Measurements from ENCODE around the gene CYREN. TPM values are rescaled to one million over a fixed set of nuclear protein-coding genes. Genes with fewer than 3 reads are reported as not detected.
"Not testable (repeated sequence)": the region's sequence is repeated elsewhere in the genome, so short reads cannot be mapped to it uniquely, and the experiment has no call there.

CYREN gene, protein sequence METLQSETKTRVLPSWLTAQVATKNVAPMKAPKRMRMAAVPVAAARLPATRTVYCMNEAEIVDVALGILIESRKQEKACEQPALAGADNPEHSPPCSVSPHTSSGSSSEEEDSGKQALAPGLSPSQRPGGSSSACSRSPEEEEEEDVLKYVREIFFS
- total RNA-seq, result 10 to 100 TPM; 36.7 to 39.0 TPM

DNA sequence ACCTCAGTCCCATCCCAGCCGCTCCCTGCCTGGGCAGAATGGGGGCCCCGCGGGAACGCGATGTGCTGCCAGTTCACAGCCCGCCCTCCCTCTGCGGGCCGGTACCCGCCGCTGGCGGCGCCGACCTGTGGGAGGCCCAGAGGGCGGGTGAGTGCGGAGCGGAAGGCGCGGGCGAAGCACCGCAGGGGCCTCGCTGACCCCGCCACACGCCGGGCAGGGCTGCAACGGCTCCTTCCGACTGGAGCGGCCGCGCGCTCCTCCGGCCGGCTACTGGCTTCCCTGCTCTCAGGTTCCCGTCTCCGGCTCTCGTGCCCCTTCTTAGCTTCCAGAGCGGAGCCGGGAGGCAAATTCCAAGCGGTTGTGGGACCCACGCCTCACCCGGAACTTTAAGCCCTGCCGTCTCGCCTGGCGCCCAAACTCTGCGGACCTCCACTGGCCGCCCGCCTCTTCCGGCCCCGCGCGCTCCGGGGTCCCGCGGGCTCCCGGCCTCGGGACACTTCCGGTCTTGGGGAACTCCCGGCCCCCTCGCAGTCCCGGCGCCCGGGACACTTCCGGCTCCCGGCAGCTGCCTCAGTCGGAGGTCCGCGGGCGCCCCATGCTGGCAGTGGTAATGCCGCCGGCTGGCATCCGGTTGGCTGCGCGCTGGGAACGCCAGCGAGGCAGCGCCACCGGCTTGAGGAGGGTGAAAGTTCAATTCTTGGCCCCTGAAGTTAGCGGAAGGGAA lies at the start of gene CYREN:
Gene CYREN (minus strand): TSS at position 434 of the 724 bp plus-strand sequence. CDS start 1,785 bp downstream, outside the sequence.
- Mint-ChIP-seq H3K4me3 (peak within 1 kb of the TSS; percentile 89), H3K9me3 (no peaks in the 10 kb centered on the region), H3K4me1 (ENCODE audit: low read depth) (peaks cover 43% of the 10 kb centered on the region), H3K27me3 (ENCODE audit: low read depth) (no peaks in the 10 kb centered on the region), H3K27ac (peak within 1 kb of the TSS; percentile 95), H3K36me3 (ENCODE audit: low read depth) (peaks cover 42% of the 10 kb centered on the region)
- CTCF ChIA-PET, result interaction anchor here (0.6 to 4.9 kb wide), 13 partner anchors 8 to 537 kb away, joined by 3 to 61 read pairs (median 4); partner anchors contain the start of genes AGBL3, TMEM140 and WDR91
- peak; percentile 97 for DNase-seq
- intact Hi-C loops (cut with micrococcal nuclease), result loop anchor here (1.0 to 5.0 kb wide), 12 partner anchors 41 to 738 kb away; partner anchors contain the start of genes AGBL3, BPGM and WDR91

DNA sequence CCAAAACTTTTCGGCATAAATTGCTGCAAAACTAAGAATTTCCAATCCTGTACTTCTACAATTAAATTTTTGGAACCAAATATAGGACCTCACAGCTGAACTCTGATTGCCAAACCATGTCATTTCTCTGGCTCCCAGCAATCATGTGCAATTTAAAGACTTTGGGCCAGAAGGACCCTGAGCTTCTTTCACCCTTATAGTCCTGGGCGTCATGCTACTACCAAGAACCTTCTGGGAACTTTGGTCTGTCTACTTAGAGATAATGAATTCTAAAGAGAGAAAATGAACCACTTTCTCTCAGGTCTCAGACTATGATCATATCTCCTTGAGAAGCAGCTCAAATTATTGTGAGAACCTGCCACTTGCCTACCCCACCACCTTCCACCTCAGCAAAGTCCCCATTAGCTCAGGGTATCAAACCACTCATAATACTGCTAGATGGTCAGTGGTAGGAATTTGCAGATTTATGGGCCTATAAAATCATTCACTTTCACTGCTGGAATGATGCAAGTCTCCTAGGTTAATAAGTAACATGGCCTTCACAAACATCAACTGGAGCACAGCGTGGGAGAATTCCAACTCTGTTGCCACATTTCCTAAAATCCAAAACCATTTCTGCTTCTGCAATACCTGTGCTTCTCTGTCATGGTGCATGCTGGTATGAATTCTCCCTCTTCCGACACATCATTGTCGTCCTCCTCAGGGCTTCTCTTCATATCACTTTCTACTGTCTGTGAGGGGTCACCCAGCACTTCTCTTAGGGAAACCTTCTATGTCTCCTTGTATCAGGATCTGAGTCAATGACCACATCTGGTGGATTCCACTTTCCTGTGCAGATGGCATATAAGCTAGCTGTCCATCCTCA lies 47.4 kb upstream of the CYREN start:
- intact Hi-C loops (cut with micrococcal nuclease), result no loop called here

DNA sequence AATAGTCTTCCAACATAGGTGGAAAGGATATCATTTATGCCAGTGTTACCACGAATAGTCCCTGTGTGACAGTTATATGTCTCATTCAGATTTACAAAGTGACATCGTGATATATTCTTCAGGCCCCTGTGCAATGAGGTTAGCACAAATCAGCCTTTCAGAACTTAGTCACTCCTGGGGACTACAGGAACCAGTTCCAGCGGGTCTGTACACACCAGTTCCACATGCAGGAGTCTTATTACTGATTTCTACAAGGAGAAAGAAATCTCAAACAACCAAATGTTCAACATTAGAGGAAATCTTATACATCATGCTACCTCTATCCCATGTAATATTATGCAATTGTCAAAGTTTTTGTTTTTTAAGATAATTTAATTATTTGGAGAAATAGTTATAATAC lies 45.2 kb upstream of the CYREN start:
- Mint-ChIP-seq H3K9me3 (no peaks in the 10 kb centered on the region), H3K27me3 (ENCODE audit: low read depth) (no peaks in the 10 kb centered on the region)
- DNase-seq, result no peak

More for the DNA sequence above, 47.4 kb upstream of the CYREN start:
- H3K27ac Mint-ChIP-seq, result no peak overlapping the region
- H3K36me3 Mint-ChIP-seq (ENCODE audit: low read depth), result no peaks in the 10 kb centered on the region
- H3K4me1 Mint-ChIP-seq (ENCODE audit: low read depth), result no peaks in the 10 kb centered on the region
- H3K27me3 Mint-ChIP-seq (ENCODE audit: low read depth), result no peaks in the 10 kb centered on the region
- CTCF ChIA-PET, result interaction anchor here (1.0 kb wide), 1 partner anchor 20 kb away, joined by 4 read pairs; no protein-coding TSS in a partner anchor
- no peak for DNase-seq
- H3K9me3 Mint-ChIP-seq, result no peaks in the 10 kb centered on the region
- no peak overlapping the region for H3K4me3 Mint-ChIP-seq

DNA sequence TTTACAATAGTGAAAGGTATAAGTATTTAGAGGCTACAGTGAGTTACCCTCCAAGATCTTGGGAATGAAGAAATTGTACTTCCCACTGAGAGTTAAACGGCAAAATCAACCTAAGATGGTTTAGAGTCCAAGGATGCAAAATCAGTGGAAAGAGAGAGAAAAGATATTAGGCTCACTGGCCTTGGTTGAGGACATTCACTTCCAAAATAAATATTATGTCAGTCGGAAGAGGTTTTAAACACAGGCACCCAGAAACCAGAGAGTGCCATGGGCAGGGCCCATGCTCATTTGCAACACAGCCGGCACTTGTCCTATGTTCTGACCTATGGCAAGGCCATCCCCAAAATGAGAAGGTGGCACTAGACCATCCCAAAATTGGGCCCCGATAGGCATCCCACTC lies 44.7 kb upstream of the CYREN start:
- Mint-ChIP-seq H3K4me3 (no peak overlapping the region), H3K4me1 (ENCODE audit: low read depth) (peaks cover 6% of the 10 kb centered on the region), H3K36me3 (ENCODE audit: low read depth) (peaks cover 1% of the 10 kb centered on the region), H3K27ac (no peak overlapping the region), H3K9me3 (no peaks in the 10 kb centered on the region), H3K27me3 (ENCODE audit: low read depth) (no peaks in the 10 kb centered on the region)
- intact Hi-C loops (cut with micrococcal nuclease), result no loop called here
- no peak for DNase-seq
- CTCF ChIA-PET, result no interaction called here

More for the DNA sequence above, 45.2 kb upstream of the CYREN start:
- Mint-ChIP-seq H3K27ac (no peak overlapping the region), H3K4me3 (no peak overlapping the region), H3K36me3 (ENCODE audit: low read depth) (peaks cover 1% of the 10 kb centered on the region), H3K4me1 (ENCODE audit: low read depth) (peaks cover under 1% of the 10 kb centered on the region)
- intact Hi-C loops (cut with micrococcal nuclease), result no loop called here
- CTCF ChIA-PET, result no interaction called here

DNA sequence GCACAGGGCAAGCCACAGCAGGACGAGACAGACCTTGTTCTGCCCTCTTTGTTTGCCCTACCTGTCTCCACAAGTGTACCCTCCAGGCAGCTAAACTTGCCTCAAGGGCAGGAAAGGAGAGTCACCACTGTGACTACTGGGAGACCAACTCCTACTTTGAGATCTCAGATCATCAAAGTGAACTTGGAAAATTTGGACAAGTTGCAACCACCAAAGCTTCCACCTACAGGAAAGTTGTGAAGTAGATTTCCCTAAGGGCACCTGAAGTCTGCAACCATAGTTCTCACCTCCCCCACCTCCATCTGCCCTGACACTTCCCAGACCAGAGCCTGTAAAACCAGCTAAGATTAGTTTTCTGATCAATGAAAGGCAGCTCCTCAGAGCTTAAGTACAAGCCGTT lies 43.3 kb upstream of the CYREN start:
- intact Hi-C loops (cut with micrococcal nuclease), result loop anchor here (5.0 kb wide), 2 partner anchors 763 to 897 kb away; partner anchors contain the start of genes MTPN and SLC35B4
- H3K36me3 Mint-ChIP-seq (ENCODE audit: low read depth), result peaks cover 1% of the 10 kb centered on the region
- H3K4me3 Mint-ChIP-seq, result no peak overlapping the region
- H3K9me3 Mint-ChIP-seq, result no peaks in the 10 kb centered on the region
- H3K27ac Mint-ChIP-seq, result no peak overlapping the region
- CTCF ChIA-PET, result no interaction called here
- no peak for DNase-seq
- peaks cover 19% of the 10 kb centered on the region for H3K4me1 Mint-ChIP-seq (ENCODE audit: low read depth)
- no peaks in the 10 kb centered on the region for H3K27me3 Mint-ChIP-seq (ENCODE audit: low read depth)

DNA sequence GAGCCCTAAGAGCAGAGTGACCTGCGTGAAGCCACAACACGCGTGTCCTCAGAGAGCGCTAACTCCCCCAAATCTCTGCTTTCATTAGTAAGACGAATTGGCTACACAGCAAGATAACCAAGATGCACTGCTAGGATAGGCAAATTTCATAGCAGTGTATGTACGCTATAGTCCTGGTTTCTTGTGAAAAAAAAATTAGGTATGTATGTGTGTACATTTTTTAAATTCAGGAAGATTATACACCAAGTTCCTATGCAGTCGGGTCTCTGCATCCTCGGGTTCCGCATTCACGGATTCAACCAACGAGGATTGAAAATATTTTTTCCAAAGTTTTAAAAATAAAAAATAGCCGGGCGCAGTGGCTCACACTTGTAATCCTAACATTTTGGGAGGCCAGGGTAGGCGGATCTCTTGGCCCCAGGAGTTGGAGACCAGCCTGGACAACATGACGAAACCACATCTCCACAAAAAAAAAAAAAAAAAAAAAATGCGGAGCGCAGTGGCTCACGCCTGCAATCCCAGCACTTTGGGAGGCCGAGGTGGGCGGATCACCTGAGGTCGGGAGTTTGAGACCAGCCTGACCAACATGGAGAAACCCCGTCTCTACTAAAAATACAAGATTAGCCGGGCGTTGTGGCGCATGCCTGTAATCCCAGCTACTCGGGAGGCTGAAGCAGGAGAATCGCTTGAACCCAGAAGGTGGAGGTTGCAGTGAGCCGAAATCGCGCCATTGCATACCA lies 41.6 kb upstream of the CYREN start:
- CTCF ChIA-PET, result interaction anchor here (2.6 kb wide), 1 partner anchor 43 kb away, joined by 10 read pairs; no protein-coding TSS in a partner anchor
- Mint-ChIP-seq H3K27ac (peak overlapping the region; percentile 66), H3K4me1 (ENCODE audit: low read depth) (peaks cover 36% of the 10 kb centered on the region), H3K4me3 (peak overlapping the region; percentile 98)
- not testable (repeated sequence) for H3K9me3 Mint-ChIP-seq; H3K36me3 Mint-ChIP-seq (ENCODE audit: low read depth); H3K27me3 Mint-ChIP-seq (ENCODE audit: low read depth); DNase-seq
- intact Hi-C loops (cut with micrococcal nuclease), result loop anchor here (1.0 to 5.0 kb wide), 13 partner anchors 40 to 895 kb away; partner anchors contain the start of genes AGBL3, BPGM, CNOT4 and CYREN

DNA sequence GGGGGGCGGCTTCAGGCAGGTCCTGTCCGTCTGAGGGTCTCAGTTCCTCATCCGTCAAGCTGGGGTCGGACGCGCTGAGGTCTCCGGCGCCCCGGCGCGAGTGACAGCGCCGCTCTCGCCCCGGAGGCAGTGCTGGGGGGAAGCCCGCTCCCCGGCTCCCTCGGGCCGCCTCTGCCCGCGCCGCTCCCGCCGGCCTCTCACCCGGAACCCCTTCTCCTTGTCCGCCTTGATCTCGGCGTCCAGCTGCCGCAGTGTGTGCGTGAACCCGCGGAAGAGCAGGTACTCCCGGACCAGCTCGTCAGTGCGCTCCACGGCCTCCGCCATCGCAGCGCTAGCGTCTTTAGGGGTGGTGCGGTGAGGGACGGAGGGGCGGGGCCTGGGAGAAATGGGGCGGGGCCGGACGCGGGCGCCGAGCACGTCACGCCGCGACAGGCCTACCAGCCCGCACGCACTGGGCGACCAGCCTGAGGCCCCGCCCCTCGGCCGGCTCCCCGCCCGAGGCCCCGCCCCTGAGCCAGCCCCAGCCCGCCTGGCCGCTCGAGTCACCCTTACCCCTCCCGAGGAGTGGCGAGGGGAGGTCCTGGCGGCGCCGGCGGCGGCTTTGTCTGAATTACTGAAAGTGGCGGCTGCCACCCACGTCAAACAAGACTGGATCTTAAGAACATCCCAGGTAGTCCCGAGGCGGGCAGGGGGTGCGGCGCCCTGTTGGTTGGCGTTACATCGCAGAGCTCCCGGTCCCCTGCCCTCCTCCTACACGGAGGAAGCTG lies 40.9 kb upstream of the CYREN start, which contains the start of gene WDR91:
Gene WDR91 (minus strand): TSS at position 348 of the 767 bp plus-strand sequence. CDS start 24 bp downstream, at position 324.
- peak within 1 kb of the TSS; percentile 98 for H3K4me3 Mint-ChIP-seq
- intact Hi-C loops (cut with micrococcal nuclease), result loop anchor here (1.0 to 5.0 kb wide), 13 partner anchors 41 to 894 kb away; partner anchors contain the start of genes AGBL3, BPGM, CNOT4 and CYREN
- CTCF ChIA-PET, result interaction anchor here (0.7 to 2.6 kb wide), 4 partner anchors 40 to 578 kb away, joined by 3 to 10 read pairs (median 4); no protein-coding TSS in a partner anchor
- H3K27me3 Mint-ChIP-seq (ENCODE audit: low read depth), result no peaks in the 10 kb centered on the region
- peaks cover 6% of the 10 kb centered on the region for H3K36me3 Mint-ChIP-seq (ENCODE audit: low read depth)
- H3K27ac Mint-ChIP-seq, result peak within 1 kb of the TSS; percentile 85
- peaks cover 41% of the 10 kb centered on the region for H3K4me1 Mint-ChIP-seq (ENCODE audit: low read depth)
- H3K9me3 Mint-ChIP-seq, result no peaks in the 10 kb centered on the region
- peak; percentile 96 for DNase-seq

DNA sequence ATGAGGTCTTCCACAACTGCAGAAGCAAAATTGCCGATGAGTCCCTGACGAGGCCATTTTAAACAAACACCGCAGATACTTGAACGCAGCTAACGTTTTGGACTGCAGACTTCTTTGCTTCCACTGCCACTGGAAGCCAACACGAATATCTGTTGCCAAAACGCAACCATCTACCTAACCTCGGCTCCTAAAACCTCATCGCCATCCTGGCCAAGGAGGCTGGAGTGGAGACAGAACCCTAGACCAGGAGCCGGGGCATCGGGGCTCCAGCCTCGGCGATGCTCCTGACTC lies 40.3 kb upstream of the CYREN start:
- Mint-ChIP-seq H3K36me3 (ENCODE audit: low read depth) (peaks cover 10% of the 10 kb centered on the region), H3K27ac (peak overlapping the region; percentile 46), H3K4me1 (ENCODE audit: low read depth) (peaks cover 46% of the 10 kb centered on the region), H3K4me3 (peak overlapping the region; percentile 98), H3K27me3 (ENCODE audit: low read depth) (no peaks in the 10 kb centered on the region), H3K9me3 (no peaks in the 10 kb centered on the region)
- intact Hi-C loops (cut with micrococcal nuclease), result loop anchor here (1.0 to 5.0 kb wide), 13 partner anchors 41 to 894 kb away; partner anchors contain the start of genes AGBL3, BPGM, CNOT4 and CYREN
- CTCF ChIA-PET, result interaction anchor here (0.7 to 2.6 kb wide), 5 partner anchors 33 to 578 kb away, joined by 3 to 10 read pairs (median 4); no protein-coding TSS in a partner anchor
- peak; percentile 37 for DNase-seq

DNA sequence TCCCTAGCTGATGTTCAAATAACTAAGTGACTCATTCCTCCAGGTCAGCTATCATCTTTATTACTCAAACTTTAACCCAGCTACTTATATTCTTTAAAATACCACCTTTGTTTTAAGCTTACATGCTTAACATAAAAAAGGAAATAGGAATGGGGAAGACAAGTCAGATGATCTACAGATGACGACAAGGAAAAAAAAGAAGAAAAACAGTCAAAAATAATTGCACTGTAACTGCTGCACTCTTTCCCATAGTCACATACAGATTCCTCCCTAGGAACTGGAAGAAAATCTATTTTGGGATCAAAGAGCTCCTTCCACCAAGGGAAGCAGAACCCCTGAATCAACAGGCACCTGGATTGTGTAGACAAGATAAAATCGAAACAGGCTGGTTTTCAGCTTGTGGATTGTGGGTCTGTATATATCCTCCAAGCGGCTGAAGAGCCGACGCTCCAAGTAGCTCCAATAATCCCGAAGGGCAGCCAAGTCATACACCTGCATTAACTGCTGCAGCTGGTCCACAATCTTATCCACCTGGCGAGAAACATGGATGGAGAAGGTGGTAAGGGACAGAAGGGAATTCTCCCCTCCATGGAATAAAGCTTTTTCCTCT lies 38.8 kb upstream of the CYREN start:
- H3K27ac Mint-ChIP-seq, result no peak overlapping the region
- H3K4me1 Mint-ChIP-seq (ENCODE audit: low read depth), result peaks cover 47% of the 10 kb centered on the region
- CTCF ChIA-PET, result interaction anchor here (0.7 to 2.6 kb wide), 3 partner anchors 31 to 254 kb away, joined by 3 to 10 read pairs (median 4); no protein-coding TSS in a partner anchor
- H3K27me3 Mint-ChIP-seq (ENCODE audit: low read depth), result no peaks in the 10 kb centered on the region
- no peak for DNase-seq
- no peaks in the 10 kb centered on the region for H3K9me3 Mint-ChIP-seq
- H3K4me3 Mint-ChIP-seq, result no peak overlapping the region
- intact Hi-C loops (cut with micrococcal nuclease), result no loop called here
- H3K36me3 Mint-ChIP-seq (ENCODE audit: low read depth), result peaks cover 12% of the 10 kb centered on the region

DNA sequence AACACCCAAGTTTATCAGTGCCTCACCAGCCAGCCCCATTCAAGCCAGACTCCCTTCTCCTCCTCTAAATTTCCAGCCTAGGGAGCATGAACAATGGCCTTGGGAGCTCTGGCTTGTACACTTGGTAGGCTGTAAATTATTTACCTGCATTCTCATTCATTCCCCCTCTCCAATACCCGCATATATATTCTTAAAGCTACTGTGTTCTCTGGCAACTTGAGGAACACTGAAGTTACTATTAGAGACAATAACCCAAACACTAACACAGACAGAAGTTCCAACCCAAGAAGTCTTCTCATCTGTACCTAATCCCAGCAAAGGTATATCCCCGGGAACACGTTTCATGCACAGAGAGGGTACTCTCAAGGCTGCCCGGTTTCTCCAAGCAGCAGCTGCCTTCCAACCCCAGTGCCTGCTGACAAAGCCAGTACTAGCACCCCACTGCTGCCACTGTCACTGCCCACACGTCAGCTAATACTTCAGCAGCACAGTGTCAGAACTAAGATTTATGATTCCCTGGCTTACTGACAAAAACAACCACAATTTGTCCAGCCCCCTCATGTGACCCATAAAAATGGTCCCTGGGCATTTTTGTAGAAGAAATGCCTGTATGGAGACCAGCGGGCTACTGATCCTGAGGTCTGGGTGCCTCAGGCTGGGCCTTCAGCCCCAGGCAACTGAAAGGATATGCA lies 37.7 kb upstream of the CYREN start:
- peaks cover 55% of the 10 kb centered on the region for H3K4me1 Mint-ChIP-seq (ENCODE audit: low read depth)
- H3K9me3 Mint-ChIP-seq, result no peaks in the 10 kb centered on the region
- no peak for DNase-seq
- H3K4me3 Mint-ChIP-seq, result no peak overlapping the region
- H3K27ac Mint-ChIP-seq, result no peak overlapping the region
- intact Hi-C loops (cut with micrococcal nuclease), result no loop called here
- peaks cover 21% of the 10 kb centered on the region for H3K36me3 Mint-ChIP-seq (ENCODE audit: low read depth)
- CTCF ChIA-PET, result interaction anchor here (1.7 kb wide), 1 partner anchor 72 kb away, joined by 4 read pairs; no protein-coding TSS in a partner anchor
- no peaks in the 10 kb centered on the region for H3K27me3 Mint-ChIP-seq (ENCODE audit: low read depth)
